WTC11 (cell line): ENCODE results near the gene LRRC1. TPM values are rescaled to one million over a fixed set of nuclear protein-coding genes. Genes with fewer than 3 reads are reported as not detected.

Experiments
- ATAC-seq: fragments of 200-7000 bp; cut with Tn5 transposase; 2 replicates; pipeline ENCODE4 v1.10.0; 2021; ENCODE audit warnings: mild to moderate bottlenecking, moderate library complexity
- CTCF ChIA-PET: fragments of 300-600 bp; sonication (Branson Sonifier 250); formaldehyde crosslinking; loops from one replicate; lab custom pipeline; 2021; ENCODE audit warnings: antibody characterized with exemption; lab: Charles Lee
- POLR2A ChIA-PET: fragments of 350-600 bp; sonication (Branson Sonifier 250); formaldehyde crosslinking; loops from one replicate; lab custom pipeline; 2021; ENCODE audit warnings: antibody characterized with exemption; lab: Charles Lee
- DNase-seq: peaks from one replicate; pipeline ENCODE4 v3.0.0; 2021; ENCODE audit warnings: low spot score
- H3K27ac Mint-ChIP-seq: 2 replicates; pipeline ENCODE4 v1.8.0; 2021; ENCODE audit warnings: mixed read lengths
- H3K27me3 Mint-ChIP-seq: 2 replicates; pipeline ENCODE4 v1.8.0; 2021; ENCODE audit warnings: low read depth, mild to moderate bottlenecking, moderate library complexity, mixed read lengths
- H3K36me3 Mint-ChIP-seq: 2 replicates; pipeline ENCODE4 v1.8.0; 2021; ENCODE audit warnings: mixed read lengths
- H3K4me1 Mint-ChIP-seq: 2 replicates; pipeline ENCODE4 v1.8.0; 2022; ENCODE audit warnings: mixed read lengths
- H3K4me3 Mint-ChIP-seq: 2 replicates; pipeline ENCODE4 v1.8.0; 2021; ENCODE audit warnings: mild to moderate bottlenecking, moderate library complexity, mixed read lengths
- H3K9me3 Mint-ChIP-seq: 2 replicates; pipeline ENCODE4 v1.8.0; 2021; ENCODE audit warnings: mixed read lengths
- ATF3 ChIP-seq: sonication (generic); formaldehyde crosslinking; conservative IDR thresholded peaks from 2 replicates; pipeline ENCODE4 v1.8.1; 2022; ENCODE audit warnings: mild to moderate bottlenecking, missing genetic modification reagents
- CREM ChIP-seq: sonication (generic); formaldehyde crosslinking; IDR thresholded peaks from 2 replicates; pipeline ENCODE4 v1.8.1; 2022; ENCODE audit warnings: mild to moderate bottlenecking, missing genetic modification reagents, moderate library complexity
- CTCF ChIP-seq: fragments of 200-600 bp; IDR thresholded peaks from 2 replicates; pipeline ENCODE4 v1.8.0; 2022; ENCODE audit warnings: antibody characterized with exemption
- EMX1 ChIP-seq: fragments of 250-450 bp; sonication (Bioruptor Pico); IDR thresholded peaks from 2 replicates; pipeline ENCODE4 v1.8.0; 2021; ENCODE audit warnings: mild to moderate bottlenecking
- GRHL2 ChIP-seq: fragments of 250-450 bp; sonication (Bioruptor Pico); IDR thresholded peaks from 2 replicates; pipeline ENCODE4 v1.8.0; 2022; ENCODE audit warnings: mild to moderate bottlenecking, moderate library complexity; ENCODE audit not compliant: insufficient replicate concordance, severe bottlenecking
- HMGA2 ChIP-seq: fragments of 250-450 bp; sonication (Bioruptor Pico); IDR thresholded peaks from 2 replicates; pipeline ENCODE4 v1.4.0; 2021; ENCODE audit warnings: mild to moderate bottlenecking, moderate library complexity
- NFATC4 ChIP-seq: fragments of 250-450 bp; sonication (Bioruptor Pico); IDR thresholded peaks from 2 replicates; pipeline ENCODE4 v1.9.0; 2021; ENCODE audit warnings: mild to moderate bottlenecking
- NR1H2 ChIP-seq: sonication (generic); formaldehyde crosslinking; IDR thresholded peaks from 2 replicates; pipeline ENCODE4 v1.9.0; 2021; ENCODE audit warnings: mild to moderate bottlenecking, moderate library complexity, missing genetic modification reagents
- PRRX2 ChIP-seq: fragments of 250-450 bp; sonication (Bioruptor Pico); IDR thresholded peaks from 2 replicates; pipeline ENCODE4 v1.8.0; 2021; ENCODE audit warnings: mild to moderate bottlenecking
- RORB ChIP-seq: fragments of 250-450 bp; sonication (Bioruptor Pico); IDR thresholded peaks from 2 replicates; pipeline ENCODE4 v1.9.0; 2021; ENCODE audit warnings: mild to moderate bottlenecking
- ZNF138 ChIP-seq: sonication (generic); formaldehyde crosslinking; conservative IDR thresholded peaks from 2 replicates; pipeline ENCODE4 v1.8.1; 2022; ENCODE audit warnings: mild to moderate bottlenecking, moderate library complexity, missing genetic modification reagents
- ZNF671 ChIP-seq: fragments of 250-450 bp; sonication (Bioruptor Pico); IDR thresholded peaks from 2 replicates; pipeline ENCODE4 v1.8.0; 2021; ENCODE audit warnings: mild to moderate bottlenecking
- total RNA-seq: library from RNA; stranded (reverse); gene quantifications from 3 replicates; pipeline ENCODE4 v1.2.3, GENCODE V29; 2021
- TF ChIP-seq, protein P1 (sequence below): fragments of 250-450 bp; sonication (Bioruptor Pico); IDR thresholded peaks from 2 replicates; pipeline ENCODE4 v1.9.0; 2021; ENCODE audit warnings: mild to moderate bottlenecking, borderline replicate concordance
- TF ChIP-seq, protein P2 (sequence below): sonication (generic); formaldehyde crosslinking; IDR thresholded peaks from 2 replicates; pipeline ENCODE4 v1.8.1; 2023; ENCODE audit warnings: mild to moderate bottlenecking, missing genetic modification reagents

Gene LRRC1
- total RNA-seq, 1 experiment from 2014 or later: 12.7 TPM

DNA sequence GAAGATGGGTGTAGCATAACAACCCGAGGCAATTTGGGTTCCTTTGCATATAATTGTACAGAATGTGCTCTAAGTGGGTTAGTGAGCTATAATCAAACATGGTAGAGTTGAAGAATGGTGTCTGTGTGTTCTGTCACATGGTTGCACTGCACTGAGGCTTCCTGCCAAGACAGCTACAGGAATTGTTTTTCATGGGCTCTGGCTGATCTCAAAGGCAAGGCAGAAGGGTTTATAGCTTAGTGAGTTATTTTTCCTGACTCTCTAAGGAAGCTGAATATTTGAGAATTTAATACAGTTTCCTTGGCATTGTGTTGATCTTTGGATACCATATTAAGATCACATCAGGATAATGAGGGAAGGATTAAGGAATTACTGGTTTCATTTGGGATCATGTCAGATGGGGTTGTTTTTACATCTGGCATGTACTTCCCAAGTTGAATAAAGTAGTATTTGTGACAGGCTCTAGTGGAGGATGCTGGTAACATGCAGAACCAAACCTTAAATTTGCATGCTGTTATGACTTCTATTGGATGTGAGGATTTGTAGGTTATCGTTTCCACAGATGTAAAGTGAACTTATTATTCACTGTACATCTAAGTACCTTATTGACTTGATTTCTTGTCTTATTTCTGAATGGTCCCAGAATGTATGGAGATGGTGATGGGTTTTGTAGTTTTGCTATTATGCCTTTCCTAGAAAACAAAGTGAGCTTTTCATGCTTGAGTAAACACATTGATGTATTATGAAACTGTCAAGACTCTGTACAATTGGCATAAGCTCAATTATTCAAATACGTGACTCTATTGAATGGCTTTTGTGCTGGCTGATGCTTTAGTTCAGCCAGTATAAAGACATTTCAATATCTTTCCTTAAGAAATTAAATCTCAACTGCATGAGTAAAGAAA, 43.3 kb downstream of the LRRC1 start (continued):
- TF ChIP-seq, protein P1, sequence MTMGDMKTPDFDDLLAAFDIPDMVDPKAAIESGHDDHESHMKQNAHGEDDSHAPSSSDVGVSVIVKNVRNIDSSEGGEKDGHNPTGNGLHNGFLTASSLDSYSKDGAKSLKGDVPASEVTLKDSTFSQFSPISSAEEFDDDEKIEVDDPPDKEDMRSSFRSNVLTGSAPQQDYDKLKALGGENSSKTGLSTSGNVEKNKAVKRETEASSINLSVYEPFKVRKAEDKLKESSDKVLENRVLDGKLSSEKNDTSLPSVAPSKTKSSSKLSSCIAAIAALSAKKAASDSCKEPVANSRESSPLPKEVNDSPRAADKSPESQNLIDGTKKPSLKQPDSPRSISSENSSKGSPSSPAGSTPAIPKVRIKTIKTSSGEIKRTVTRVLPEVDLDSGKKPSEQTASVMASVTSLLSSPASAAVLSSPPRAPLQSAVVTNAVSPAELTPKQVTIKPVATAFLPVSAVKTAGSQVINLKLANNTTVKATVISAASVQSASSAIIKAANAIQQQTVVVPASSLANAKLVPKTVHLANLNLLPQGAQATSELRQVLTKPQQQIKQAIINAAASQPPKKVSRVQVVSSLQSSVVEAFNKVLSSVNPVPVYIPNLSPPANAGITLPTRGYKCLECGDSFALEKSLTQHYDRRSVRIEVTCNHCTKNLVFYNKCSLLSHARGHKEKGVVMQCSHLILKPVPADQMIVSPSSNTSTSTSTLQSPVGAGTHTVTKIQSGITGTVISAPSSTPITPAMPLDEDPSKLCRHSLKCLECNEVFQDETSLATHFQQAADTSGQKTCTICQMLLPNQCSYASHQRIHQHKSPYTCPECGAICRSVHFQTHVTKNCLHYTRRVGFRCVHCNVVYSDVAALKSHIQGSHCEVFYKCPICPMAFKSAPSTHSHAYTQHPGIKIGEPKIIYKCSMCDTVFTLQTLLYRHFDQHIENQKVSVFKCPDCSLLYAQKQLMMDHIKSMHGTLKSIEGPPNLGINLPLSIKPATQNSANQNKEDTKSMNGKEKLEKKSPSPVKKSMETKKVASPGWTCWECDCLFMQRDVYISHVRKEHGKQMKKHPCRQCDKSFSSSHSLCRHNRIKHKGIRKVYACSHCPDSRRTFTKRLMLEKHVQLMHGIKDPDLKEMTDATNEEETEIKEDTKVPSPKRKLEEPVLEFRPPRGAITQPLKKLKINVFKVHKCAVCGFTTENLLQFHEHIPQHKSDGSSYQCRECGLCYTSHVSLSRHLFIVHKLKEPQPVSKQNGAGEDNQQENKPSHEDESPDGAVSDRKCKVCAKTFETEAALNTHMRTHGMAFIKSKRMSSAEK (CRISPR knock-in tag): no peak
- TF ChIP-seq EMX1 (CRISPR knock-in tag) (no peak), NFATC4 (no peak), RORB (no peak), PRRX2 (no peak)
- TF ChIP-seq, all 79 proteins: peak for 0

DNA sequence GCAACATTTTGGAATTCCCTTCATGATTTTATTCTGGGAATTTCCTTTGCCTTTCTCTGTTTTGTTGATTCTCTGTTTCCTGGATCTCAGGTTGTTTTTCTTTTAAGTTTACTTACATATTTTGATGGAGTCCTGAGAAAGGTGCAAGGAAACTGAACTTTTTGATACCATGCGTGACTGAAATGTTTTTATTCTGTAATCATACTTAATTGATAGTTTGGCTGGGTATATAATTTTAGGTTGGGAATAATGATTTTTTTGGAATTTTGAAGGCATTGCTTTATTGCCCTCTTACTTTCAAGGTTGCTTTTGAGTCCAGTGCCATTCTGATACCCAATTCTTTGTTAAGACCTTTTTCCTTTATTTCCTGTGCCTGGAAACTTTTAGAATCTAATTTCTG, 45.2 kb downstream of the LRRC1 start:
- POLR2A ChIA-PET: no interaction called here
- no peaks in the 10 kb centered on the region; the same call in 1 of the 2 replicates for H3K27me3 Mint-ChIP-seq
- H3K9me3 Mint-ChIP-seq: peaks cover 11% of the 10 kb centered on the region
- peaks cover 8% of the 10 kb centered on the region; the same call in 1 of the 2 replicates for H3K36me3 Mint-ChIP-seq
- ATAC-seq (no peak), DNase-seq (no peak)
- peaks cover 36% of the 10 kb centered on the region for H3K4me1 Mint-ChIP-seq
- TF ChIP-seq, protein P2, sequence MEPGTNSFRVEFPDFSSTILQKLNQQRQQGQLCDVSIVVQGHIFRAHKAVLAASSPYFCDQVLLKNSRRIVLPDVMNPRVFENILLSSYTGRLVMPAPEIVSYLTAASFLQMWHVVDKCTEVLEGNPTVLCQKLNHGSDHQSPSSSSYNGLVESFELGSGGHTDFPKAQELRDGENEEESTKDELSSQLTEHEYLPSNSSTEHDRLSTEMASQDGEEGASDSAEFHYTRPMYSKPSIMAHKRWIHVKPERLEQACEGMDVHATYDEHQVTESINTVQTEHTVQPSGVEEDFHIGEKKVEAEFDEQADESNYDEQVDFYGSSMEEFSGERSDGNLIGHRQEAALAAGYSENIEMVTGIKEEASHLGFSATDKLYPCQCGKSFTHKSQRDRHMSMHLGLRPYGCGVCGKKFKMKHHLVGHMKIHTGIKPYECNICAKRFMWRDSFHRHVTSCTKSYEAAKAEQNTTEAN (CRISPR knock-in tag): no peak
- TF ChIP-seq CTCF (no peak), ATF3 (CRISPR knock-in tag) (no peak), CREM (CRISPR knock-in tag) (no peak), GRHL2 (no peak), HMGA2 (CRISPR knock-in tag) (no peak), ZNF671 (CRISPR knock-in tag) (no peak), NR1H2 (CRISPR knock-in tag) (no peak), ZNF138 (CRISPR knock-in tag) (no peak)
- CTCF ChIA-PET: no interaction called here
- no peak overlapping the region for H3K4me3 Mint-ChIP-seq
- peak overlapping the region; percentile 6; the same call in 1 of the 2 replicates for H3K27ac Mint-ChIP-seq
